Natural killer cell (primary cell): ENCODE measurements around the gene TEFM. TPM values are rescaled to one million over a fixed set of nuclear protein-coding genes. Genes with fewer than 3 reads are reported as not detected.

Experiments
- ATAC-seq, 3 donors: fragments of 150-1000 bp in 2 of 3; fragments of 200-7000 bp in 1 of 3; cut with Tn5 transposase; 1 replicate in 1 of 3; 2 replicates in 2 of 3; pipeline ENCODE4 v1.10.0; 2021; ENCODE audit warnings: mild to moderate bottlenecking in 2 of 3, moderate library complexity in 2 of 3
- DNase-seq, 2 donors: peaks; one replicate each; pipeline versions ENCODE4 v3.0.0 to v3.0.0-alpha.2; 2013 to 2021; ENCODE audit warnings: mixed read lengths in 1 of 2
- H3K27ac ChIP-seq: one replicate; pipeline ENCODE4 v1.5.1; 2013; ENCODE audit warnings: mild to moderate bottlenecking, low read length
- H3K27me3 ChIP-seq: one replicate; pipeline ENCODE4 v1.6.1; 2013; ENCODE audit warnings: low read length; ENCODE audit not compliant: control insufficient read depth, insufficient read depth
- H3K36me3 ChIP-seq: one replicate; pipeline ENCODE4 v1.6.1; 2013; ENCODE audit warnings: low read length; ENCODE audit not compliant: control insufficient read depth, insufficient read depth
- H3K4me1 ChIP-seq: one replicate; pipeline ENCODE4 v1.6.1; 2013; ENCODE audit warnings: low read length; ENCODE audit not compliant: control insufficient read depth, insufficient read depth
- H3K4me3 ChIP-seq: one replicate; pipeline ENCODE4 v1.5.1; 2013; ENCODE audit warnings: low read length
- H3K9me3 ChIP-seq: one replicate; pipeline ENCODE4 v1.6.1; 2013; ENCODE audit warnings: low read length; ENCODE audit not compliant: control insufficient read depth, insufficient read depth
- H3K27ac Mint-ChIP-seq, 2 donors: one replicate each; pipeline ENCODE4 v1.8.0; 2022; ENCODE audit warnings: mild to moderate bottlenecking in 2 of 2, mixed read lengths in 2 of 2, moderate library complexity in 1 of 2
- H3K27me3 Mint-ChIP-seq, 2 donors: one replicate each; pipeline ENCODE4 v1.8.0; 2022; ENCODE audit warnings: low read depth in 2 of 2, mixed read lengths in 2 of 2
- H3K36me3 Mint-ChIP-seq: one replicate; pipeline ENCODE4 v1.8.0; 2022; ENCODE audit warnings: mixed read lengths
- H3K4me1 Mint-ChIP-seq, 2 donors: one replicate each; pipeline ENCODE4 v1.8.0; 2022; ENCODE audit warnings: mixed read lengths in 2 of 2
- H3K4me3 Mint-ChIP-seq: one replicate; pipeline ENCODE4 v1.8.0; 2022; ENCODE audit warnings: mild to moderate bottlenecking, moderate library complexity, mixed read lengths
- H3K9me3 Mint-ChIP-seq, 2 donors: one replicate each; pipeline ENCODE4 v1.8.0; 2022; ENCODE audit warnings: mixed read lengths in 2 of 2
- WGBS: methylation state at CpG from one replicate; pipeline ENCODE4 v1.1.7; 2013; ENCODE audit warnings: missing lambda C conversion rate; ENCODE audit not compliant: insufficient coverage; 5-methylcytosine and 5-hydroxymethylcytosine counted together
- intact Hi-C: fragments of 100-400 bp; cut with micrococcal nuclease; formaldehyde crosslinking; loops from one replicate; pipeline ENCODE4 v1.14.2; 2022
- total RNA-seq, 4 donors: library from RNA; stranded (reverse); fragments of 120-200 nt in 1 of 4; gene quantifications; one replicate each; pipeline versions ENCODE4 v1.2.3 to v1.2.4, GENCODE V29; 2013 to 2022
- TF ChIP-seq, protein P1 (sequence below): fragments of 200-600 bp; IDR thresholded peaks from one replicate; pipeline ENCODE4 v1.8.0; 2022; ENCODE audit warnings: antibody characterized with exemption

TEFM gene
- total RNA-seq, 3 donors from 2014 or later (not counting 1 experiment from before 2014, with no cell fraction given): 6.3 to 12.9 (median 10.5) TPM

DNA sequence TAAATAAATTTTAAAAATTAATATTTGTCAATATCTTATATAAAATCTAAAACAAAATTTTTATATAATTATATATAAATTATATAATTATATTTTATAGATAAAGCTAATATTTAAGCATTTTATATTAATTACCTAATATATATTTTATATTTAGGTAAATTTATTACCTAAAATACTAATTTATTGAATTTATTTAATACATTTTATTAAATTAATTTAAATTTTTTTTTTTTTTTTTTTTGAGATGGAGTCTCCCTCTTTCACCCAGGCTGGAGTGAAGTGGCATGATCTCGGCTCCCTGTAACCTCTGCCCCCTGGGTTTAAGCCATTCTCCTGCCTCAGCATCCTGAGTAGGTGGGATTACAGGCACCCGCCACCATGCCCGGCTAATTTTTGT, 51.9 kb downstream of the TEFM start:
- Histone ChIP-seq H3K36me3 (no peaks in the 10 kb centered on the region), H3K4me3 (no peak overlapping the region), H3K27ac (no peak overlapping the region), H3K4me1 (no peaks in the 10 kb centered on the region), H3K27me3 (no peaks in the 10 kb centered on the region), H3K9me3 (no peaks in the 10 kb centered on the region)
- Mint-ChIP-seq H3K27ac (no peak overlapping the region), H3K36me3 (no peaks in the 10 kb centered on the region), H3K4me1 (no peaks in the 10 kb centered on the region), H3K9me3 (no peaks in the 10 kb centered on the region), H3K27me3 (no peaks in the 10 kb centered on the region), H3K4me3 (no peak overlapping the region)
- DNase-seq: no peak
- no peak for ATAC-seq
- intact Hi-C loops: no loop called here
- WGBS: 100% methylated on average over 3 of the region's 3 CpGs
- TF ChIP-seq, protein P1, sequence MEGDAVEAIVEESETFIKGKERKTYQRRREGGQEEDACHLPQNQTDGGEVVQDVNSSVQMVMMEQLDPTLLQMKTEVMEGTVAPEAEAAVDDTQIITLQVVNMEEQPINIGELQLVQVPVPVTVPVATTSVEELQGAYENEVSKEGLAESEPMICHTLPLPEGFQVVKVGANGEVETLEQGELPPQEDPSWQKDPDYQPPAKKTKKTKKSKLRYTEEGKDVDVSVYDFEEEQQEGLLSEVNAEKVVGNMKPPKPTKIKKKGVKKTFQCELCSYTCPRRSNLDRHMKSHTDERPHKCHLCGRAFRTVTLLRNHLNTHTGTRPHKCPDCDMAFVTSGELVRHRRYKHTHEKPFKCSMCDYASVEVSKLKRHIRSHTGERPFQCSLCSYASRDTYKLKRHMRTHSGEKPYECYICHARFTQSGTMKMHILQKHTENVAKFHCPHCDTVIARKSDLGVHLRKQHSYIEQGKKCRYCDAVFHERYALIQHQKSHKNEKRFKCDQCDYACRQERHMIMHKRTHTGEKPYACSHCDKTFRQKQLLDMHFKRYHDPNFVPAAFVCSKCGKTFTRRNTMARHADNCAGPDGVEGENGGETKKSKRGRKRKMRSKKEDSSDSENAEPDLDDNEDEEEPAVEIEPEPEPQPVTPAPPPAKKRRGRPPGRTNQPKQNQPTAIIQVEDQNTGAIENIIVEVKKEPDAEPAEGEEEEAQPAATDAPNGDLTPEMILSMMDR: no peak

Other genes starting within 250 kb of the TEFM start
- gene CRLF3, start 81.5 kb downstream of the TEFM start, total RNA-seq: 10 to 100 TPM; 49.0 to 89.0 (median 62.2) TPM
- gene ATAD5, start 74.3 kb downstream of the TEFM start, total RNA-seq: 1 to 10 TPM; 5.5 to 6.6 (median 5.6) TPM
- gene ADAP2, start 15.7 kb upstream of the TEFM start, total RNA-seq: 1 to 10 TPM; 2.6 to 6.6 (median 2.9) TPM
- 10 to 100 TPM in 2 of 3 donors, 1 to 10 TPM in 1; 8.8 to 13.5 (median 11.7) TPM for gene RNF135, start 64.8 kb upstream of the TEFM start, total RNA-seq
- gene NF1, start 188.7 kb upstream of the TEFM start, total RNA-seq: 10 to 100 TPM; 30.3 to 40.7 (median 38.8) TPM